Gastroesophageal sphincter (tissue), 4 donors: ENCODE results near the gene SYNDIG1. TPM values are rescaled to one million over a fixed set of nuclear protein-coding genes. Genes with fewer than 3 reads are reported as not detected.

Experiments
- ATAC-seq: fragments of 150-250 bp; one replicate; pipeline ENCODE4 v1.9.1; 2016; ENCODE audit warnings: mild to moderate bottlenecking, moderate library complexity
- H3K27ac ChIP-seq, 4 donors: fragments of 200-600 bp; sonication (generic) in 3 of 4; 1 replicate in 3 of 4; 2 replicates in 1 of 4; pipeline ENCODE4 v1.5.1; 2016 to 2019
- H3K27me3 ChIP-seq: fragments of 200-600 bp; sonication (generic); one replicate; pipeline ENCODE4 v1.5.1; 2019
- H3K36me3 ChIP-seq, 2 donors: fragments of 200-600 bp; sonication (generic); one replicate each; pipeline ENCODE4 v1.5.1; 2019; ENCODE audit warnings: control low read depth in 1 of 2
- H3K4me1 ChIP-seq, 3 donors: fragments of 200-600 bp; sonication (generic); 1 replicate in 2 of 3; 2 replicates in 1 of 3; pipeline ENCODE4 v1.5.1; 2016 to 2019; ENCODE audit warnings: control low read depth in 2 of 3
- H3K4me3 ChIP-seq, 2 donors: fragments of 200-600 bp; sonication (generic); one replicate each; pipeline ENCODE4 v1.5.1; 2019; ENCODE audit warnings: mild to moderate bottlenecking in 1 of 2, moderate library complexity in 1 of 2
- H3K9me3 ChIP-seq, 3 donors: fragments of 200-600 bp; sonication (generic); one replicate each; pipeline ENCODE4 v1.5.1; 2017 to 2019; ENCODE audit warnings: control low read depth in 2 of 3
- EP300 ChIP-seq: sonication (generic); formaldehyde crosslinking; IDR thresholded peaks from one replicate; pipeline ENCODE4 v1.6.1; 2017; ENCODE audit warnings: antibody characterized with exemption, mild to moderate bottlenecking
- POLR2A ChIP-seq, 2 donors: fragments of 450-650 bp; IDR thresholded peaks; one replicate each; pipeline ENCODE4 v1.6.1; 2017; ENCODE audit warnings: antibody characterized with exemption in 2 of 2, mild to moderate bottlenecking in 2 of 2, moderate library complexity in 1 of 2
- POLR2AphosphoS5 ChIP-seq: sonication (generic); formaldehyde crosslinking; IDR thresholded peaks from one replicate; pipeline ENCODE4 v1.6.1; 2017; ENCODE audit warnings: antibody characterized with exemption
- WGBS, 2 donors: methylation state at CpG; one replicate each; pipeline ENCODE4 v1.1.5; 2018; ENCODE audit warnings: low coverage in 1 of 2; 5-methylcytosine and 5-hydroxymethylcytosine counted together
- total RNA-seq, 4 donors: library from RNA; depleted of rRNA; stranded (reverse); fragments of >200 nt; gene quantifications; one replicate each; pipeline ENCODE4 v1.1.0, GENCODE V29; 2016
- TF ChIP-seq, protein P1 (sequence below), 4 experiments: fragments of 200-600 bp in 2 of 4; fragments of 450-650 bp in 2 of 4; sonication (generic) in 1 of 4; IDR thresholded peaks; one replicate each; pipeline ENCODE4 v1.5.1; 2017 to 2019; ENCODE audit warnings: antibody characterized with exemption in 4 of 4, mild to moderate bottlenecking in 2 of 4, moderate library complexity in 2 of 4

SYNDIG1 gene
- total RNA-seq, 4 donors from 2014 or later: 0.15 to 0.40 (median 0.16) TPM; not detected in 1

DNA sequence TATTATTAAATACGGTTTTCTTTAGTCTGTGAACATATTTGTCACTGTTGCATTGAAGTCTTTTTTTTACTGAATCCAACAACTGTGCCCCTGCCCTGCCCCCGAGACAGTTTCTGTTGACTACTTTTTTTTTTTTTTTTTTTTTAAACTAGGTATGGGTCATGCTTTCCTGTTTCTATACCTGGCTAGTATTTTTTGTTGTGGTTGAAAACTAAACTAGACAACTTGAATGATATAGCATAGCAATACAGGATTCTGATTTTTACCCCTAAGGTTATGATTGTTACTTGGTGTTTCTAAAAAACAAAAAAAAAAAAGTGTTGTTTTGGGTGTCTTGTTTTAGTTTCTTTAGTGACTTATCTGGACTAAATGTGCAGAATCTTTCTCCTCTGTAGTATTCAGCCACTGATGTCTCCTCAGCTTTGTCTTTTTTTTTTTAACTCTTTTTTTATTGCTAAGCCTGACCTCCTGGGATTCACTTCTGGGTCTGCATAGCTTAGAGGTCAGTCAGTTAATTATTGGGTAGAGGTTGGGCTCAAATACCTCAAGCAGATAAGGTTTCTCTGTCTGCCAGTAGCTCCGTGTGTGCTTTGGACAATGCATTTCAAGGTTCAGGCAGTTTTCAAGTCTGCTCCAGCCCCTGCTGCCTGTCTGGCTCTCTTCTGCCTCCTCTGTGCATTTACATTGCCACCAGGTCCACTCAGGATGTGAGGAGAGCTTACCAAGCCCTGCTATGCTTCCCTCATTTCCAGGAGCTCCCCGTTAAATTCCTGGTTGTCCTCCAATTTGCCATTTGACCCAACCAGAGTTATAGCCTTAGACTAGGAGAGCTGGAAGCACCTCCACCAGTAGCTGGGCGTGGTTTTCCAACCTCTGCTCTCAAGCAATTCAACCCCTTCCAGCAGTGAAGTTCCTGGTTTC, 91.4 kb downstream of the SYNDIG1 start:
- Histone ChIP-seq H3K4me1 (no peaks in the 10 kb centered on the region), H3K36me3 (no peaks in the 10 kb centered on the region), H3K9me3 (no peaks in the 10 kb centered on the region), H3K27me3 (peaks cover 10% of the 10 kb centered on the region), H3K4me3 (no peak overlapping the region), H3K27ac (no peak overlapping the region)
- 69% methylated on average over 3 to 5 of the region's 5 CpGs for WGBS, 2 donors
- no peak for ATAC-seq
- TF ChIP-seq POLR2A (IDR thresholded peaks at IDR 0.05) (no peak), POLR2AphosphoS5 (no peak), EP300 (no peak)
- TF ChIP-seq, protein P1, sequence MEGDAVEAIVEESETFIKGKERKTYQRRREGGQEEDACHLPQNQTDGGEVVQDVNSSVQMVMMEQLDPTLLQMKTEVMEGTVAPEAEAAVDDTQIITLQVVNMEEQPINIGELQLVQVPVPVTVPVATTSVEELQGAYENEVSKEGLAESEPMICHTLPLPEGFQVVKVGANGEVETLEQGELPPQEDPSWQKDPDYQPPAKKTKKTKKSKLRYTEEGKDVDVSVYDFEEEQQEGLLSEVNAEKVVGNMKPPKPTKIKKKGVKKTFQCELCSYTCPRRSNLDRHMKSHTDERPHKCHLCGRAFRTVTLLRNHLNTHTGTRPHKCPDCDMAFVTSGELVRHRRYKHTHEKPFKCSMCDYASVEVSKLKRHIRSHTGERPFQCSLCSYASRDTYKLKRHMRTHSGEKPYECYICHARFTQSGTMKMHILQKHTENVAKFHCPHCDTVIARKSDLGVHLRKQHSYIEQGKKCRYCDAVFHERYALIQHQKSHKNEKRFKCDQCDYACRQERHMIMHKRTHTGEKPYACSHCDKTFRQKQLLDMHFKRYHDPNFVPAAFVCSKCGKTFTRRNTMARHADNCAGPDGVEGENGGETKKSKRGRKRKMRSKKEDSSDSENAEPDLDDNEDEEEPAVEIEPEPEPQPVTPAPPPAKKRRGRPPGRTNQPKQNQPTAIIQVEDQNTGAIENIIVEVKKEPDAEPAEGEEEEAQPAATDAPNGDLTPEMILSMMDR (IDR thresholded peaks at IDR 0.05): no peak

DNA sequence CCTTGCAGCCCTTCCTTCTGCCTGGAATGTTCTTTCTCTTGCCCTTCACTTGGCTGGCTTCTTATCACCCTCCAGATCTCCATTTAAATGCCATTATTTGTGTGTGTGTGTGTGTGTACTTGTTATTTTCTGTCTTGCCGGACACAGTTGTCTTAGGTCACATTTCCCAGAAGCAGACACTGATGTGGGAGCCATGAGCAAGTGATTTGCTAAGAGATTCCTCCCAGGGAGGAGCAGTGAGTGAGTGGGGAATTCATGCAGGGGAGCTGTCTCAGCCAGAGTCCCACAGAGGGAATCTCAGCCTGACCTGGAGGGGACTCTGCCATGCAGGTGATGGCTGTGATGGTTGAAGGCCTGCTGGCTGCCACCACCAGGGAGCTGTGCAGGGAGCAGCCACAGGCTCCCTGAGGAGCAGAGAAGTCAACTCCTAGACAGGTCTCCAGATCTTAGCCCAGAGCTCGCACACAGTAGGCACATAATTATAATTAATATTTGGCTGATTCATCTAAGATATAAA, 96.5 kb downstream of the SYNDIG1 start:
- no peak overlapping the region for H3K27ac ChIP-seq
- no peaks in the 10 kb centered on the region for H3K4me1 ChIP-seq
- no peak overlapping the region for H3K4me3 ChIP-seq
- TF ChIP-seq POLR2AphosphoS5 (no peak), POLR2A (IDR thresholded peaks at IDR 0.05) (no peak), EP300 (no peak)
- TF ChIP-seq, protein P1 (IDR thresholded peaks at IDR 0.05): no peak
- peaks cover 26% of the 10 kb centered on the region for H3K27me3 ChIP-seq
- H3K9me3 ChIP-seq: peaks cover 0 to 8% (median 0%) of the 10 kb centered on the region in 3 donors
- ATAC-seq: no peak
- no peaks in the 10 kb centered on the region for H3K36me3 ChIP-seq
- 83 to 86% methylated on average over 1 of the region's 2 CpGs for WGBS, 2 donors

DNA sequence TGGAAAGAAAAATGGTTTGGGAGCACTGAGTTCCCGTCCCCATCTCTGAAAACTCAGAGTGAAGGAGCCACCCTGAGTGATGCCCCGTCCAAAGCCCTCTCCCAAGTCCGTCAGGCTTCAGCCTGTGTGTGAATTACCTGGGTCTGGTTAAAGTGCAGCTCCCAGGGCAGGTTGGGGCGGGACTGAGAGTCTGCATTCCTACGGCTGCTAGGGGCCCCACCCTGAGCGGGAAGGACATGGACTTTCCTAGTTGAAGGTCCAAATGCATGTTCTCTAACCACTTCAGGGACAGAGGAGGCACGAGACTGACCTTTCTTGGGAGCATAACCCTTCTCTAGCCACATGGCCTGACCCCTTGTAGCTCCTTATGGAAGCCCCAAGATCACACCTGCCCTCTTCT, 97.2 kb downstream of the SYNDIG1 start:
- Histone ChIP-seq H3K4me1 (no peaks in the 10 kb centered on the region), H3K36me3 (no peaks in the 10 kb centered on the region), H3K27ac (no peak overlapping the region), H3K9me3 (peaks cover 0 to 8% (median 0%) of the 10 kb centered on the region in 3 donors), H3K27me3 (peaks cover 18% of the 10 kb centered on the region), H3K4me3 (no peak overlapping the region)
- TF ChIP-seq POLR2A (IDR thresholded peaks at IDR 0.05): no peak
- TF ChIP-seq, protein P1 (IDR thresholded peaks at IDR 0.05): no peak
- TF ChIP-seq EP300: no peak
- no peak for TF ChIP-seq POLR2AphosphoS5
- WGBS, 2 donors: no CpG with 5 or more reads among the region's 7 CpGs
- no peak for ATAC-seq

DNA sequence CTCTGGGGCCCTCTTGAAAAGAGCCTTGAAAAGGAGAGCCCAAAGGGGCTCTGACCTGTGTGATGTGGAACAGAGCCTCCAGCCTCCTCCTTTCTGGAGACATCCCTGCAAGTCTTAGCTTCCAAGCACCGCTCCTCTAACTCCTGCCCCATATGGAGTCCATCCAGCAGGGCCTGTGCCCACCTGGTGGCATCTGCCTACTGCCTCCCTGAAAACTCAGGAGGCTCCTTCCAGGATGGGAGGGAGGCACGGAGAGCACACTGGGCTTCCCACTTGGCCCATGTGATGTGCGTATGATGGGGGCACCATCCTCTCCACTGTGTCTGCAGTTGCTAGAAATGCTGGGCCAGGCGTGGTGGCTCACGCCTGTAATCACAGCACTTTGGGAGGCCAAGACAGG, 98.1 kb downstream of the SYNDIG1 start:
- no peak overlapping the region for H3K27ac ChIP-seq
- peaks cover 0 to 8% (median 0%) of the 10 kb centered on the region in 3 donors for H3K9me3 ChIP-seq
- no peak overlapping the region for H3K4me3 ChIP-seq
- H3K4me1 ChIP-seq: no peaks in the 10 kb centered on the region
- ATAC-seq: no peak
- TF ChIP-seq, protein P1 (IDR thresholded peaks at IDR 0.05): no peak
- TF ChIP-seq EP300: no peak
- no peak for TF ChIP-seq POLR2A (IDR thresholded peaks at IDR 0.05)
- TF ChIP-seq POLR2AphosphoS5: no peak
- WGBS, 2 donors: 60% methylated on average over 1 of the region's 5 CpGs; no CpG with 5 or more reads in 1 of the 2 donors
- no peaks in the 10 kb centered on the region for H3K36me3 ChIP-seq
- peaks cover 16% of the 10 kb centered on the region for H3K27me3 ChIP-seq
